HG02623 (cell line): ENCODE measurements around the gene TAS2R20.
"Not testable (repeated sequence)": the region's sequence is repeated elsewhere in the genome, so short reads cannot be mapped to it uniquely, and the experiment has no call there.

Experiments used
- ATAC-seq: cut with Tn5 transposase; IDR thresholded peaks from one replicate; pipeline ENCODE4 v1.9.1; 2021; ENCODE audit warnings: moderate library complexity; ENCODE audit not compliant: unreplicated experiment

The TAS2R20 gene, protein sequence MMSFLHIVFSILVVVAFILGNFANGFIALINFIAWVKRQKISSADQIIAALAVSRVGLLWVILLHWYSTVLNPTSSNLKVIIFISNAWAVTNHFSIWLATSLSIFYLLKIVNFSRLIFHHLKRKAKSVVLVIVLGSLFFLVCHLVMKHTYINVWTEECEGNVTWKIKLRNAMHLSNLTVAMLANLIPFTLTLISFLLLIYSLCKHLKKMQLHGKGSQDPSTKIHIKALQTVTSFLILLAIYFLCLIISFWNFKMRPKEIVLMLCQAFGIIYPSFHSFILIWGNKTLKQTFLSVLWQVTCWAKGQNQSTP

DNA sequence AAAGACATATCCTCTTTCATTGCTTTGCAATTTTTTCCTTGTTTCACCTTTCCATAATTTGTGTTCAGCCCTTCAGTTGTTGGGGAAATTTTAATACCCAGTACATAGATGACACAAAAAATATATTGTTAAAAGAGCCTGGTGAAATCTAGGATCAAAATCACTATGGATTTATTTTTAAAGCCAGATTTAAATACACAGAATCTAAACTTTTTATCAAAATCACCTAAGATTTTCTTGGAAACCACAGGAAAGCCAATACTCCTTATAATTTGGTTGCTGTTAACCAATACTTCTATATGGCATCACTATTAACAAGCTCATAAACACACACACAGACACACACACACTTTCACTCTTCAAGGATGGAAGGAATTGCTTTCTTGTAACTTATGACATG lies at the start of gene TAS2R20:
Gene TAS2R20 (minus strand): TSS at position 101 of the 400 bp plus-strand sequence. CDS start 429 bp downstream, outside the sequence.
- no peak for ATAC-seq

- ATAC-seq, result not testable (repeated sequence)
Observed at GRCh38 chr12:11041366-11041765, 43.3 kb upstream of the TAS2R20 start.

DNA sequence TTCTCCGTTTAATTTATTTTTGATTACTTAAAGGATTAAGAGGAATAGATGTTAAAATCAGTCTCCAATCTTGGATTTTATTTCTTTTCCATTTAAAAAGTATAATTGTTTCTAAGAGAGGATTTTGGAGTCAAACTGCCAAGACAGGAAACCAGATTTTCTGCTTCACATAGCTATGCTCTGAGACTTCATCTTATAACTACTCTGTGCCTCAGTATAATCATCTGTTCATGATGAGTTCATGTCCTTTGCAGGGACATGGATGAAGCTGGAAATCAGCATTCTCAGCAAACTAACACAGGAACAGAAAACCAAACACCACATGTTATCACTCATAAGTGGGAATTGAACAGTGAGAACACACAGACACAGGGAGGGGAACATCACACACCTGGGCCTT lies 42.1 kb upstream of the TAS2R20 start:
- ATAC-seq, result no peak

DNA sequence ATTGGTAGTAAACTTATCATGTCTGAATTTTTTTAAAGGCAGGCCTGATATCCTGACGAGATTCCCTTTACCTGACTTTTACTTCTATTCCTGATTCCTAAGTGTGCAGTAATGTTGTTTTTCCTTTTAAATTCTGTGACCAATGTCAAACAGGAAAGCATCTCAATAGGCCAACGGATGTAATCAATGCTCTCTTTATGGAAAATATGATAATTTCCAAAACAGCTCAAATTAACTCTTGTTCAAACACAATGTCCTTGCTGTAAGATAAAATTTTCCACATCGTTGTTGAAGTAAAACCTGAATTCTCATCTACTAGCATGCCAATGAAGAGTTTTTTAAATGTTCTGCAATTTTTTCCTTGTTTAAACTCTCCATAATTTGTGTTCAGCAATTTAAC lies 41.1 kb upstream of the TAS2R20 start:
- no peak for ATAC-seq

GRCh38 chr12:11033959-11034358 lies 35.9 kb upstream of the TAS2R20 start:
- not testable (repeated sequence) for ATAC-seq

- no peak for ATAC-seq
Observed at GRCh38 chr12:11031307-11031706, 33.2 kb upstream of the TAS2R20 start, which contains the start of gene TAS2R31. Gene TAS2R31 (minus strand): TSS chr12:11031407. CDS start chr12:11031335, 72 bp downstream.

GRCh38 chr12:11026118-11026517 lies 28.0 kb upstream of the TAS2R20 start:
- ATAC-seq, result no peak

- no peak for ATAC-seq
Observed at GRCh38 chr12:11023387-11023786, 25.3 kb upstream of the TAS2R20 start.

- ATAC-seq, result no peak
Observed at GRCh38 chr12:11022520-11022919, 24.4 kb upstream of the TAS2R20 start, which contains the start of gene TAS2R19. Gene TAS2R19 (minus strand): TSS chr12:11022620. CDS start chr12:11022571, 49 bp downstream.

GRCh38 chr12:11016937-11017336 lies 18.8 kb upstream of the TAS2R20 start:
- no peak for ATAC-seq

DNA sequence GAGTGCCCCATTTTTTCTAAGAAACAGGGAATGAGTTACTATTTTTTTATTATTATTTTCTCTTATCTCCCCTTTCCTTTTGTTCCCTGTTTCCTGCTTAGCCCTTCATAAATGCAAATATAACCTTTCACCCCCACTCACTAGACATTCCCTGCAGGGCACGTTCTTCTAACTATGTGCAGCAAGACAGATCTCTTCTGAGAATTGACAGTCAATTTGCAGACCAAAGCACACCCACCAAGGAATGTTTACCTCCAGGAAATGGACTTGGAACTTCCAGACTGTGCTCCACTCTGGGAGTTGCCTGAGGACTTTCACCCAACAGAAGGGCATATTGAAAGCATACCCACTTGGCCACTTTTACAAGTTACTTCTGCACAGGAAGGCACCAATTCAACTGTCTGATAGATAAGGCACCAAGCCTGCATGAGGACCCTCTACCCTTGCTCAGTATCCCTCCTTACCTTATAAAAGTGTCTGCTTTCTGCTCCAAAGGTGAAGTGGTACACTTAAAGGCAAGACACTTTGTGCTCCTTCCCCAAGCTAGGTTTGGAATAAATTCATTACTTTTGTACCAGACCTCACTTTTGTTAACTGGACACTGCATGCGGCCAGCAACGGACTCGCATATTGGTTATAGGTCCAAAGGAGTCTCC lies 17.8 kb upstream of the TAS2R20 start:
- no peak for ATAC-seq

DNA sequence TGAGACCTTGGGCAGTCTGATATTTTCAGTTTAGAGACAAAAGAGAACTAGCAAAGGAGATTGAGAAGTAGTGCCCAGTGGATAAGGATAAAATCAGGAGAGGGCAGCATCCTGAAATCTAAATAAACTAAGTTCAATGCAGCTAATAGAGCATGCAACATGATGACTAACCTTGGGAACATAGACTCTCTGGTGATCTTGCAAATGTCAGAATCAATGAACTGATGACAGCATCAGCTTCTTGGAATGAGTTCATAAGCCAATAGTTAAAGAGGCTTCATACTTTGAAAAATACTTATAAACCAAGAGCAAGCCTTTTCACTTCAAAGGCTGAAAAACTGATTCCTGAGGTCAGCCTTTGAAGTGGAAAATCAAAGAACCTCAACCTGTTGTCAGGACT lies 16.1 kb upstream of the TAS2R20 start:
- no peak for ATAC-seq

DNA sequence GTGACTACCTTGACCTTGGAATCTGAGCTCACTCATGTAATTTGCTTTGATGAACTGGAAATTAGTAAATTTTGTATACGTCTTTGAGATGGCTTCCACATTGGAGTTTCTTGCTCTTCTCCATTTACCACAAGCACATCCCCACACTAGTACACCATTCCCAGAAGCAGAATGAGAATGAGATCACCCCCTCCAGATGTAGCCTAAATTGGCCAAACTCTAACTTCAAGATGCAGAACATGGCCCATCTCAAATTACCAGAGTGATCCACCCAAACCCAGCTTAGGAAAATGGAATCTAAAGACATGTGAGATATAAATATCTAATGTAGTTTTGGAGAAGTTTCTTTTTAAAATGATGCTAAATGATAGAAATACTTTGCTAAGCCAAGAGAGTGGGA lies 9.5 kb upstream of the TAS2R20 start:
- ATAC-seq, result no peak

- no peak for ATAC-seq
Observed at GRCh38 chr12:10994307-10994706, 3.8 kb downstream of the TAS2R20 start.

GRCh38 chr12:10989107-10989506 lies 9.0 kb downstream of the TAS2R20 start:
- no peak for ATAC-seq

- ATAC-seq, result no peak
Observed at GRCh38 chr12:10986812-10987211, 11.3 kb downstream of the TAS2R20 start, which contains the start of gene TAS2R50. Gene TAS2R50 (minus strand): TSS chr12:10986912. CDS start chr12:10986860, 52 bp downstream.

GRCh38 chr12:10982244-10982643 lies 15.9 kb downstream of the TAS2R20 start:
- no peak for ATAC-seq

DNA sequence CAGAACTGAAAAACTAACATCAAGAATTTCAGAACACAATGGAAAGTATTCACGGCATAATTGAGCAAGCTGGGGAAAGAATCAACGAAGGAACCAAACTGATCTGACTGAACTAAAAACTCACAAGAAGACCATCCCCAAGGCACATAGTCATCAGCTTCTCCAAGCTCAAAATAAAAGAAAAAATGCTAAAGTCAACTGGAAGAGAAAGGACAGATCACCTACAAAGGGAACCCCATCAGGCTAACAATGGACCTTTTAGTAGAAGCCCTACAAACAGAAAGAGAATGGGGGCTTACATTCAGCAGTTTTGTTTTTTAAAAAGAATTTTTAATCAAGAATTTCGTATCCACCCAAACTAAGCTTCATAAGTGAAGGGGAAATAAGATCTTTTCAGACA lies 23.1 kb downstream of the TAS2R20 start:
- no peak for ATAC-seq

DNA sequence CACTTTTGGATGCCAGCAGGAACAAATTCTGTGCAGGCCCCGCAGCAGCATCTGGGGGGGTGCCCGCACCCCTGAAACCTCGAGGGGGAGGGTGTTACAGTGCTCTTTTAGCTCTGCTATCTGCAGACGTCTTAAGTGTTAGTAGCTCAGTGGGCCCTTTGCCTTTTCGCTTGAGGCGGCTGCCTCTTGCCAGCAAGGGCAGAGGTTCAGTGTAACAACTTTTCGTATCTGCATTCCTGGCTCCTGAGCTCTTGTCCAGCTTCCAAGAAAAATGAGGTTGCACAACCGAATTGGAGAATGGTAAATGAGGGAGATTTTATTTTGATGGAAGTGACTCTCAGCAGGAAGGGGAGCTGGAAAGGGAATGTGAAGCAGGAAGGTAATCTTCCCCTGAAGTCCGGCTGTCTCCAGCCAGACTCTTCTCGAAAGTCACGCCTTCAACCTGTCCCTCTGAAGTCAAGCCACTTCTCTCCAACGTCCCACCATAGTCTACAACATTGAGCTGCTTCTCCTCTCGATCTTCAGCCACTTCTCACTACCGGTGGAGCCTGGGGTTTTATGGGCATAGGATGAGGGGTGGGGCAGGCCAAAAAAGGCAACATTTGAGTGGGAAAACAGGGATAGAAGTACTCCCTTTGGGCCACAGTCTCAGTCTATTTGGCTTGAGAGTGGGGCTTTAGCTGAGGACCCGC lies 29.2 kb downstream of the TAS2R20 start:
- ATAC-seq, result no peak

GRCh38 chr12:10967409-10967808 lies 30.7 kb downstream of the TAS2R20 start:
- no peak for ATAC-seq

DNA sequence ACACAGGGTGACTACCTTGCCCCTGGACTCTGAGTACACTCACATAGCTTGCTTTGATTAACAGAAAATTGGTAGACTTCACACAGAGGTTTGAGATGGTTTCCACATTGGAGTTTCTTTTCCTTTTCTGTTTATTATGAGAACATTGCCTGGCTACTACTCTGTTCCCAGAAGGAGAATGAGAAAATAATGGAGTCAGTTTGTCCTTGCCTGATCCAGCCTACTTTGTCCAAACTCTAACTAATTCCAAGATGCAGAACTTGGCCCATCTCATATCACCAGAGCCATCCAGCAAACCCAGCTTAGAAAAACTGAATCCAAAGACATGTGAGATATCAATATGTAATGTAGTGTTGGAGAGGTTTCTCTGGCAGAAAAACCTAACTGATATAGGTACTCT lies 31.8 kb downstream of the TAS2R20 start:
- no peak for ATAC-seq

- ATAC-seq, result no peak
Observed at GRCh38 chr12:10965476-10965875, 32.6 kb downstream of the TAS2R20 start.
